HG02884 (cell line): ENCODE results near the gene GPR153.
"Not testable (repeated sequence)": the region's sequence is repeated elsewhere in the genome, so short reads cannot be mapped to it uniquely, and the experiment has no call there.

Source experiments
- ATAC-seq: cut with Tn5 transposase; IDR thresholded peaks from one replicate; pipeline ENCODE4 v1.9.1; 2021; ENCODE audit warnings: mild to moderate bottlenecking, moderate library complexity; ENCODE audit not compliant: unreplicated experiment

GPR153 gene

DNA sequence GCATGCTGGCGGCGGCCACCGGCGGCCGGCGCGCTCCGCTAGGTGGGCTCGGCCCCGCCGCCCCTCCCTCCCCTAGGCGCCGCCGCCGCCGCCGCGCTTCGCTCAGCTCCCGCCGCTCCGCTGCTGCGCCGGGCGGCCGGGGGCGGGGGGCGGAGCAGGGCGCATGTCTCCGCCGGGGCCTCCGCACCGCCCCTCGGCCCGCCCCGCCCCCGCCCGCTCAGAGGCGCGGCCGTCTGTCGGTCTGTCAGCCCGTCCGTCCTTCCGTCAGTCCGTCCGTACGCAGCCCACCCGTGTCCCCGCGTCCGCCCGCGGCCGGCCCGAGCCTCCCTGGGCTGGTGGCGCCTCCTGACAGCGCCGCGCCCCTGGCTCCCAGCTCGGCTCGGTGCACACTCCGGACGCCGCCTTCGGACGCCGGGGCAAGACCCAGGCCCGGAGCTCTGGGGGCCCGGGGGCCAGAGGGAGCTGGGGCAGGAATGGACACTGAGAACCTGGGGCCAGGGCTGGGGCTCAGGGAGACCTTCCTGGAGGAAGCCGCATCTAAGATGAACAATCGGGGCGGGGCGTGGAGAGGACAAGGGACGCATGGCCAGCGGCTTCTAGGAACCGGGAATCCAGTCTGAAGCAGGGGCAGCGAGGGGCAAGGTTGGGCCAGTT is at the start of gene GPR153:
TSS of gene GPR153 (minus strand) at position 138 of the 654 bp plus-strand sequence. CDS start 6,193 bp downstream, outside the sequence.
- no peak for ATAC-seq

- ATAC-seq: no peak
Measured at GRCh38 chr1:6310116-6310848, 49.4 kb upstream of the GPR153 start.

- no peak for ATAC-seq
Measured at GRCh38 chr1:6309564-6309963, 48.7 kb upstream of the GPR153 start.

GRCh38 chr1:6308449-6308848 is 47.6 kb upstream of the GPR153 start:
- ATAC-seq: no peak

DNA sequence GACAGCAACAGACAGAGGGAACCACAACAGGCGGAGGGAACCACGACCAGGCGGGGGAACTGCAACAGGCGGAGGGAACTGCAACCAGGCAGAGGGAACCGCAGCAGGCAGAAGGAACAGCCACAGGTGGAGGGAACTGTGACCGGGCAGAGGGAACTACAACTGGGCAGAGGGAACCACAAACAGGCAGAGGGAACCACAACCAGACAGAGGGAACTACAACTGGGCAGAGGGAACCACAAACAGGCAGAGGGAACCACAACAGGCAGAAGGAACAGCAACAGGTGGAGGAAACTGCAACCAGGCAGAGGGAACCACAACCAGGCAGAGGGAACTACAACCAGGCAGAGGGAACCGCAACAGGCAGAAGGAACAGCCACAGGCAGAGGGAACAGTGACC is 46.8 kb upstream of the GPR153 start:
- ATAC-seq: not testable (repeated sequence)

- no peak for ATAC-seq
Measured at GRCh38 chr1:6307099-6307498, 46.2 kb upstream of the GPR153 start.

GRCh38 chr1:6303397-6304012 is 42.6 kb upstream of the GPR153 start:
- ATAC-seq: no peak

DNA sequence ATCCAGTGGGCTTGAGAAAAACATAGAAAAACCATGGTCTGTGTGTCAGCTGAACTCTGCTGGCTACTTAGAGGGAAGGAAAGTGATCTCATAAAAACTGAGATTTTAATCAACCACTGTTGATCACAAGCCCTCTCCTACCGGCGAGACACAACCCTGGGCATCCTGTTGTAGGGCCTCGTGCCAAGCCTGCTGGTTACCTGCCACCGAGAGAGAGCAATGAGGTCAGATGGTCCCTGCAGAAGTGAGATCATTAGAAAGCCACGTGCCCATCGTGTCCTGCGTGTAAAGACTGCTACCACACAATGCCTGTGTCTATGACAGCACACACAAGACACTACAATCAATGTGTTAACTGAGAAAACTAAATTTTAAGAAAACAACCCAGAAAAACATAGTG is 41.7 kb upstream of the GPR153 start:
- ATAC-seq: no peak

- no peak for ATAC-seq
Measured at GRCh38 chr1:6301526-6301925, 40.6 kb upstream of the GPR153 start.

DNA sequence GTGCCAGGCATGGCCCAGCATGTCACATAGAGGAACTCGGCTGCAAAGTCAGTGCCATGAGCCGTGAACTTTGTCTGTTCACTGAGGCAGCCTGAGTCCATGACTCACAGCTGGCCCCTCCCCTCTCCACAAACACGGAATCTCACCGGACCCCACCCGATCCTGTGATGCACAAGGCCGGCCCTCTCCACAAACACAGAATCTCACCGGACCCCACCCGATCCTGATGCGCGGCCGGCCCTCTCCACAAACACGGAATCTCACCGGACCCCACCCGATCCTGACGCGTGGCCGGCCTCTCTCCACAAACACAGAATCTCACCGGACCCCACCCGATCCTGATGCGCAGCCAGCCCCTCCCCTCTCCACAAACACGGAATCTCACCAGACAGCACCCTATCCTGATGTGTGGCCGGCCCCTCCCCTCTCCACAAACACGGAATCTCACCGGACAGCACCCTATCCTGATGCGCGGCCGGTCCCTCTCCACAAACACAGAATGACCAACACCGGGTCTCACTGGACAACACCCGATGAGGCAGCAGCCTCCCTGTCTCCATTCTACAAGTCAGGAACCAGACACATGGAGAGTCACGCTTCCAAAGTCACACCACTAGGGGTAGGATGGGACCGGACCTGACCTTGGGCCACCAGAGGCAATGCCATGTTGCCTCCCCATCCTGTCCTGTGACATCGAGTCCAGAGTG is 39.6 kb upstream of the GPR153 start:
- no peak for ATAC-seq

GRCh38 chr1:6299557-6300165 is 38.8 kb upstream of the GPR153 start:
- no peak for ATAC-seq

DNA sequence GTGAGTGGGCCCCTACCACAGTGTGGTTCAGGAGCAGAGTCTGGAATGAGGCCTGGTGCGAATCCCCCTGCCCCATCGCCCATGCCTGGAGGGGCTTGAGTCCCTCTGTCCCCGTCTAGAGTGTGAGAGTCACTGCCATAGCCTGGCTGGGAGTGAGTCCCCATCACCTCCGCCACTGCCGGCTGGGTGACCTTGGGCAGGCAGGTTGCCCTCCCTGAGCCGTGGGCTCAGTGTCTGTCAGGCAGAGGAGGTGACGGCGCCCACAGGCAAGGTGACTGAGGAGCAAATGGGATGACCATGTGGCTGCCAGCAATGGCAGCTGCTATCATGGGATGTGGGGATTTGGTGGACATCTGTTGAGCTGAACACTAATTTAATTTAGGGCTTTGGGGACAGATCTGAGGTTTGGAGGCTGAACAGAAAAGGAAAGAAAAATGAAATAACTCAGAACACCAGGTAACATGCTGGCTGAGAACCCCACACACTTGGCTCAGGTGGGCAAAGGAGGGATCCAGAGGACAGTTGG is 38.1 kb upstream of the GPR153 start:
- no peak for ATAC-seq

GRCh38 chr1:6298530-6298929 is 37.6 kb upstream of the GPR153 start:
- no peak for ATAC-seq

GRCh38 chr1:6295910-6296309 is 35.0 kb upstream of the GPR153 start:
- no peak for ATAC-seq

- ATAC-seq: no peak
Measured at GRCh38 chr1:6294890-6295556, 34.1 kb upstream of the GPR153 start.

DNA sequence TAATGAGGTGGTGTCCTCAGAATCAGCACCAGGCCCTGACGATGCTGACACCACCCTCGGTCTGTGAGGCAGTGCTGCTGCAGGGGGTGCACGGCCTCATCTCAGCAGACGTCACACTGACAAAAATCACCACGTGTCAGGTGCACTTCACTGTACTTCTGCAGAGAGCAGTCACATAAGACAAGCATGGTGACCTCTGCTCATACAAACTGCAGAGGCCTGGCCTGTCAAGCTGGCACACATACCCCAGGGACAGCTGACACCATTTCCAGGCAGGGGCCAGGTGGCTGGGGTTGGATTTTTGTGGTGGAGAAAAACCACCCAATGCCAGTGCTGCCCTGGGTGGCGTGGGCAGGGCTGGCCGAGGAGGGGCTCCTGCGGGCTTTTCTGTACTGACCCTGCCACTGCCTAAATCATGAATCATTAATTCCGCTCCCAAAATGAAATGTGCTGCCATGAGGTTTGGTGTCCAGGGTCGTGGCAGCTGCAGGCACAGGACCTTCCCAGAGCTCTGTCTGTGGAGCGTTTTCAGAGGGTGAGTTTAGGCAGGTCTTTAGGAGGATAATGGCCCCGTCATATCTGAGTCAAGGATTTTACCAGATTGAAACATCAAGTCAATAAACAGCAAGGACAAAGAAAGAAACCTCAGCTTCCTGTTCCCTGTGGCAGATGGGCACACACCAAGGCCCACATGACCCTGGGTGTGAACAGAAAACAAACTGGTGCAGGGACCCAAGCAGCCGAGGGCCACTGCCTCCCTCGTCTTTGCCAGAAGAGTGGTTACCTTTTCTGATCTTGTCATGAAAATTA is 33.4 kb upstream of the GPR153 start:
- ATAC-seq: no peak

DNA sequence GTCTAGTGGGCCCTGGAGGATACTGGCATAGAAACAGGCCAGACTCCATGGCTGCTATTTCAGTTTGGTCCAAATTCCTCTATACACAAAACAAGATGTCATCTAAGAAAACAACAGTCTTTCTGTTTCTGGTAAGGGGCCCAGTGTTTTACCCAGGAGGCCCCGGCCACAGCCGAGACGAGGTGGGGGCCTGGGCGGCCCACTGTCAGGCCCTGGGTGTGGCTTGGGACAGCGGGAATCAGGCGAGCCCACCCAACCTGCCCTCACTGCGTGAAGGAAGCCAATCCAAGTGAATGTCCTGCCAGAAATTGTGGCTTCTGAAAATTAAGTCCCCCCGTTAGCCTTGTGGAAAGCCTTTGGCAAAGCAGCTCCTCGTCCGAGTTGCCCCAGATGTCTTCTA is 31.2 kb upstream of the GPR153 start:
- ATAC-seq: no peak

DNA sequence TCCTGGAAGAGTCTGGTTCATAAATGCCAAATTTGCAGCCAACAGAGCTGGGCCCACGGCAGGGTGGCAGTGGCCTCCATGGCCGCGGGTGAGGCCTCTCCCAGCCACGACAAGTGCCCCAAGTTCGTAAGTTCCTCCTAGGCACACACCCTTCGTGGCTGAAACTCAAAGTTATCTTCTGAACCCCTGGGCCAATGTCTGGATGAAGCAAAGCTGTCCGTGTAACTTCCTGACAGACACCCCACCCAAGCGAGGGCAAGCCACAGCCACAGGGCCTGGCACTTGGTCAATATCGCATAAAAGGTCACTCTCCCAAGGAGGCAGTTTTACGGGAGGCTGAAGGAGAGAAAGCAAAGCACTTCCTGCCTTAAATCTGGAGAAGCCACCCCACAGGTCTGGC is 27.8 kb upstream of the GPR153 start:
- no peak for ATAC-seq

- no peak for ATAC-seq
Measured at GRCh38 chr1:6288026-6288425, 27.1 kb upstream of the GPR153 start.
